GM19023 (cell line): ENCODE data around the gene TMEM131.
"Not testable (repeated sequence)": the region's sequence is repeated elsewhere in the genome, so short reads cannot be mapped to it uniquely, and the experiment has no call there.

Source experiments
- ATAC-seq: cut with Tn5 transposase; IDR thresholded peaks from one replicate; pipeline ENCODE4 v1.9.1; 2021; ENCODE audit warnings: mild to moderate bottlenecking, moderate library complexity; ENCODE audit not compliant: unreplicated experiment

TMEM131 gene

DNA sequence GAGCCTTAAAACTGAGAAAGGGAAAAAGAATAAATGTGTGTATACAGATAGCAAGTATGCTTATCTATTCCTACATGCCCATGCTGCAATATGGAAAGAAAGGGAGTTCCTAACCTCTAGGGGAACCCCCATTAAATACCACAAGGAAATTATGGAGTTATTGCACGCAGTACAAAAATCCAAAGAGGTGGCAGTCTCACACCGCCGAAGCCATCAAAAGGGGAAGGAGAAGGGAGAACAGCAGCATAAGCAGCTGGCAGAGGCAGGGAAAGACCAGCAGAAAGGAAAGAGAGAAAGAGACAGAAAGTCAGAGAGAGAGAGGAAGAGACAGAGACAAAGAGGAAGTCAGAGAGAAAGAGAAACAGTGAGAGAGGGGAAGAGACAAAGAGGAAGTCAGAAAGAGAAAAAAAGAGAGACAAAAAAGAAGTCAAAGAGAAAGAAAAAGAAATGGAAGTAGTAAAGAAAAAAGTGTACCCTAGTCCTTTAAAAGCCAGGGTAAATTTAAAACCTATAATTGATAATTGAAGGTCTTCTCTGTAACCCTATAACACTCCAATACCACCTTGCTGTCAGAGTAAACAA, 169.4 kb downstream of the TMEM131 start:
- ATAC-seq, result not testable (repeated sequence)

- ATAC-seq, result not testable (repeated sequence)
These were observed 171.7 kb downstream of the TMEM131 start for GRCh38 chr2:97824011-97824410.

DNA sequence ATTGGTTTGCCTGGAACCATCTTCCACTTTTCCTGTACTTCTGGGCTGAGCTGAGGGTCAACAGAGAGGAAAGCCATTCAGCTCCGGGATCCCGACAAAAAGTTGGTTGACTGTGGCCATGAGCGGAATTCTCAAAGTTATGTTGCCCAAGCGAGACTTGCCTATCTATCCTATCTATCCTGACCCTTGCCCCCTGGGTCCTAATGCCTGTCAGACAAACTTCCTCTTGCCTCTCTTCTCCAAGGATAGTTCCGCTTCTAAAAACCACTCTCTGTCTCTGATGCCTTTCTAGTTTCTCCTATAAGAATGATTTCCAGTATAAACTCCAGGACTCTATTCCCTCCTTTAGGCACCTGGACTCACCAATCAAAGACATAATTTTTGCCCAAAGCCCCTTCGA, 173.9 kb downstream of the TMEM131 start:
- not testable (repeated sequence) for ATAC-seq

GRCh38 chr2:97819754-97820153, 176.0 kb downstream of the TMEM131 start:
- ATAC-seq, result no peak

DNA sequence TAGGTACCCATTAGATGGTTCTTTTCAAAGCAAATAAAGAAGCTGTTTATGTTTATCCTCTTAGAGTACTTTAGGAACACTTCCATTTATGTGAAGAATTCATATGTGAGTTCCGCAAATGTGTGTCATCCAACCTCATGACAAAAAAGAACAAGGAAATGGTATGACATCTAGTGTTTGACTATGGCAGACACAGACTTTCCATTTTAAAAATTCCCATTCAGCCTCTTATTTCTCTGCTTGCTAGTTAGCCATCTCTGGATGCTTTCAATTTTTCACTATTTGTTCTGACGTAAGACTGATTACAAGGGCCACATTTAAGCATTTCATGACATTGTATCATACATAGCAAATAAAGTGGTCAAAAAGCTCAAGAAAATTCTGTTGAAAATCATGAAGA, 179.3 kb downstream of the TMEM131 start:
- ATAC-seq, result no peak

GRCh38 chr2:97812931-97813330, 182.8 kb downstream of the TMEM131 start:
- no peak for ATAC-seq

DNA sequence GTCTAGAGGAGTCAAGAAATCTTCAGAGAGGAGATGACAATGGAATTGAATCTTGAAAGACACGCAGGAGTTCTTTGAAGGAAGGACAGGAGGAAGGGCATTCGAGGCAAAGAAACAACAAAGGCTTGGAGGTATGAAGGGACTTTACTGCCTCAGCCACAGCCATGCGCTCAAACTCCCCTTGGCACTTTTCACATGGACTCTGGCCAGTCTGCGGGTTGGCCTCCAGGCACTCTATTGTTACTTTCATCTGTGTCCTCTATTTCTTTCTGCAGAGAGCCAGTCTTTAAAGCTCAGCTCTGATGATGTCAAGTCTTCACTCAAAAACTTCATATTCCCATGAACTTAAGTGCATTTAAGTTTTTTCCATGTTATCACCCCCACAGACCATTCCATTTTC, 186.9 kb downstream of the TMEM131 start:
- ATAC-seq, result no peak

GRCh38 chr2:97806738-97807618, 188.8 kb downstream of the TMEM131 start:
- ATAC-seq, result peak; percentile 70

DNA sequence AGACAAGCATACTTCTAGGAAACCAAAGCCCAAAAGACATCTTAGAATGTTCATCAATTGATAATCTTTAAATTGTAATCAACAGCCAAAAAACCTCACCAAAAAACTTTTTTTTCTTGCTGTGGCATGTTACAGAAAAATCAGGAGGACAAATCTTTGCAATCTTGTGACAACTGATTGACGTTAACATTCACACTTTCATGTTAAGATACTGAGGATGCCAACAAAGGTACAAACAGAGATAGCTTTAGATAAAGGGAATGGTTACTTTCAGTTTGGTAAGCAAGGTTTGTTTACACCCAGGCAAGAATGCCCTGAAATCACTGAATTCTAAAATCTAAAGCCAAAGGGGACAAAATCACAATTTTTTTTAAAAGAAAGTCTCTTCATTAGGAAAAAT, 190.0 kb downstream of the TMEM131 start:
- ATAC-seq, result no peak

GRCh38 chr2:97801028-97801427, 194.7 kb downstream of the TMEM131 start:
- no peak for ATAC-seq

- no peak for ATAC-seq
These were observed 197.3 kb downstream of the TMEM131 start for GRCh38 chr2:97798416-97798815.

DNA sequence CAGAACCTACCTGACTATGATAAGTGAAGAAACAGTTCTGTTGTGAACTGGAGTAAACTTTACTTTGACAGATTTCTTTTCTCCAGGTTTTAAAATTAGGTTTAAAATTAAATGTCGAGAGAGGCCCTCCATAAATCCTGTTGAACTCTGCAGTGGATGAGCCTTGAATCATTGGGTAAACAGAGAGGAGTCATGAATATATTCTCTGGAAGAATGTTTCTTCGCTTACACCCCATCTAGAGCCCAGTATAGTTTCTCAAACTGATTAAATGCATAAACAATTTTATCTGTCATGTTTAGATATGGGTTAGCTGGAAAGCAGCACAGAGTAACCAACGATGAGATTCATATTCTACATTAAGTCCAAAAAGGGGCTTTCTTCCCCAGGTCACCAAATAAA, 198.4 kb downstream of the TMEM131 start:
- ATAC-seq, result no peak

DNA sequence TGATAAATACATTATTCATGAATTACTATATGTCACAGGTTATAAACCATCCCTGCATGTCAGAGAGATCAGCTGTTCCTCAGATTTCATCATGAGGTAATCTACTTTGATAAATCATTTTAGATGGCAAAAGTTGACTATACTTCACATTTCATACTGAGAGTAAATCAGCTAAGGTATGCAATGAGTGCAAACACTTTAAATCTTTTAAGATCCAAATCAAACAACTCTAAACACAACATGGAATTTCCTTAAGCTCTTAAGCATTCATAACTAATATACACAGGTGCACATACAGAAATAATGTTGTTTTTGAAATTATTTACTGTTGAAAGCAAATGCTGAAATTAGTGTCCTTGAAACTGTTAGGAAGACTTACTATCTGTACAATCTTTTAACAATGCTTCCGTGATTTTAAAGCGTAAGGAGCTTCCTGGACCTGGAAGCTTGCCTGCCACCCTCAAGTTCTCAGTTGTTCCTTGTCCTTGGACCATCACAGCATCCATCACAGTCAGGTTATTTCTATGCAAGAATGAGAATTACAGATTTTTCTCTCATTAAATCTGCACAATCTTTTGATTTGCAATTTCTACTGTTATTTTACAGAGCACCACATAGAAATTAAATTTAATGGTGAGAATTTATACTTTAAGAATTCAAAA, 199.2 kb downstream of the TMEM131 start:
- ATAC-seq, result no peak

DNA sequence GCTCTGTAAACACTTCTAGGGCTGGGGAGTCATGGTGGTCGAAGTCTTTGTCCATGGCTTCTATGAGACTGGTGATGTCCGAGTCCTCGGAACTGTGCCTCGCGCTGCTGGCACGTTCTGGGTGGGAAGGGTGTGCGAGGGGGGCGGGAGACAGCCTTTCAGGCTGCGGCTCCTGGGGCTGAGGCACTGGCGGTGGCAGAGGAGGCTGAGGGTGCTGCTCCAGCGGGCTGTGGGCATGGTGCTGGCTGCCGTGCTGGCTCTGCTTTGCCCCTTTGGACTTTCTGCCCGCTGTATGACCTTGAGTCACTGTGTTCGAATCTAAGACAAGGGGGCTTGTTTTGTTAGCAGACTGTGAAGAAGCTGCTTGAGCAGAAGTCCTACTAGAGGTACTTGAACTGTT, 203.3 kb downstream of the TMEM131 start:
- no peak for ATAC-seq

GRCh38 chr2:97788986-97789644, 206.6 kb downstream of the TMEM131 start:
- no peak for ATAC-seq

- no peak for ATAC-seq
These were observed 209.9 kb downstream of the TMEM131 start for GRCh38 chr2:97785818-97786217.

GRCh38 chr2:97784953-97785352, 210.8 kb downstream of the TMEM131 start:
- no peak for ATAC-seq

DNA sequence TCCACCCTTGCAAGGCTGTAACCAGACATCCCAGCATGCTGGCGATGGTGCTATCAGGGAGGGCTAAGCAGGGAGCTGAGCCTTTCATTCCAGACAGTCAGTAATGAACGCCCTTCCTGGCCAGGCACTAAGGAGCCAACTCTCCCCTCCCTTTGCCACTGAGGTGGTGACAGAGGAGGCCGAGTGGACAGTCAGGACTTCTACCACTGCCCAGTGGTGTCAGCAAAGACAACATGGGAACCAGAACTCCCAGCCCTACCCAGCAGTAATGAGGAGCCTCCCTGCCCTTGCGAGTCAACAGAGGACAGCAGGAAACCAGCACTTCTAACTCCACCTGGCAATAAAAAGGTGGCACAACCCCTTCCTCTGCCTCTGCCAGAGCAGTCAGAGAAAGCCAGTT, 213.8 kb downstream of the TMEM131 start:
- ATAC-seq, result no peak

DNA sequence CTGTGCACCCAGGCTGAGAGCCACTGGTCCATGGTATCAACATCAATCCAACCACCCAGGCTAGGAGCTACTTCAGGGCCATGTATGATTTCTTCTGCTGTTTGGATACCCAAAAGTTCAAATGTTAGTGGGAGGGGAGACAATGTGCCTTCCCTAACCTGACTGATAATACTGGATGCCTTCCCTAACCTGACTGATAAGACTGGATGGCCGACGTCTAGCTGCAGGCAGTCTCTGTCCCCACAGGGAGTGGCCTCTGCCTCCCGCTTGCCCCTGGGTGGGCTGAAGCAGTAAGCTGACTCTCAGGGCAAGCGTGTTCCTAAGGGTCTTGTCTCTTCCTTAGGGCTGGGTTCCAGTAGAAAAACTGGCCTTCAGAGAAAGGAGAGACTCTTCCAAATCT, 216.6 kb downstream of the TMEM131 start:
- no peak for ATAC-seq

DNA sequence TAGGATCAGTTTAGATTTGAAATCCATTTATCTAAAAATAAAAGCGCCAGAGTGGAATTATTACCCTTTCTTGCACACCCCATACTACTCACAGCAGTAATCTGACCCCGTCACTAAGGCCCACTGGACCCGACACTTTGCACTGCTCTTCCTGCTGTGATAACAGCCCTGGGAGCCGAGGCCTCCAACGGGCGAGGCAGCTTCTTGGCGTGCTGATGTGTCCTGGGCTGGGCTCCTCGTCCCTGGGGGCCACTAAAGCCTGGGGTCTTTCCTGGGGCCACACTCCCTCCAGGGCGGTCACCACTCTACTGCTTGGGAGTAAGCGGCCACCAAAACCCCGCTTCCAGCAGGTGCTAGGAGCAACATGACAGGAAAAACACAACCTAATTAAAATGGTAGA, 220.7 kb downstream of the TMEM131 start:
- ATAC-seq, result no peak

DNA sequence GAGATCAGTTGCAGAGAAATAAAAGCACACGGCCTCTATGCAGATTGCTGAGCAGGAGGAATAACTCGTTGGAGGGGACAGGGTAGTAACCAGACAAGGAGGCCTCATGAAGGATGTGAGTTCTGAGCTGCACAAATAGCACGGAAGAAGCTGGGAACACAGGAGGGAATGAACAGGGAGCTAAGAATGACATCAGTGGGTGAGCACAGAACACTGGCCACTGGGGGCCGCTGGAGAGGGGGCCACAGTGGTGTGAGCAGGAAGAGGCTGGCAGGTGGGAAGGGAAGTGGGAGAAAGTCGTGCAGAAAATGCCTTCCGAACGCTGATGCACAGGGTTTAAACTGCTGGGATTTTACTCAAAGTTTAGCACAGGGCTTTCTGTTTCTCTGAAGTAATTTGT, 221.3 kb downstream of the TMEM131 start:
- ATAC-seq, result no peak
